ENCODE data around the gene CDKL1. TPM values are rescaled to one million over a fixed set of nuclear protein-coding genes. Genes with fewer than 3 reads are reported as not detected.

CDKL1 gene
- polyA plus RNA-seq, 1 donor (not counting 4 experiments of a cell fraction or from before 2014, with no cell fraction given): 4.7 TPM

DNA sequence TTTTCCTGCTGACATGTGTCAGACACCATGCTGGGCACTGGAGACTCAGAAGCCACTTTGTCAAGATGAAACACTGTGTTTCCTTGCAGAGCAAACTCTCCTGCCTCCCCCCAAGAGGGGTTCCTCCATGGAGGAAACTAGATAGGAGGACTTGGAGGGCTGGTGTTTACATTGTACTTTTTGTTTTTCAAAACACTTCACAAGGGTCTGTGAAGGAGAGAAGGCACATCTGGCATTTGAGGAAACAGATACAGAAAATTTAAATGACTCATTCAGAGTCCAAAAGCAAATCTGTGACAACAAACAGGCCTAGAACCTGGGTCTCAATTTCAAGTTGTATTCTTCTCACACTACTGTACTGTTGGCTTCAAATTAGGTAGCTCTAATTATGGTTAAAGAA is 6.7 kb upstream of the CDKL1 start:
- Histone ChIP-seq H3K9ac (ENCODE audit: control insufficient read depth, extremely low read depth, insufficient read depth, low read length) (no peak overlapping the region), H4K20me1 (ENCODE audit: control insufficient read depth, extremely low read depth, insufficient read depth, low read length) (no peaks in the 10 kb centered on the region), H3K27ac (ENCODE audit: control insufficient read depth, insufficient read depth, low read length) (no peak overlapping the region), H3K4me2 (ENCODE audit: control insufficient read depth, extremely low read depth, insufficient read depth, low read depth, low read length) (no peak overlapping the region), H3K4me1 (ENCODE audit: control insufficient read depth, extremely low read depth, insufficient read depth, low read length) (no peaks in the 10 kb centered on the region), H2AFZ (ENCODE audit: control insufficient read depth, low read length) (no peak overlapping the region), H3K79me2 (ENCODE audit: control insufficient read depth, insufficient read depth, low read length) (no peaks in the 10 kb centered on the region), H3K36me3 (ENCODE audit: control insufficient read depth in 2 of 2, extremely low read depth in 1 of 2, insufficient read depth in 2 of 2, low read length in 2 of 2) (no peaks in the 10 kb centered on the region), H3K9me1 (ENCODE audit: control insufficient read depth, extremely low read depth, insufficient read depth, low read length) (no peaks in the 10 kb centered on the region), H3K9me3 (ENCODE audit: control insufficient read depth, low read depth, low read length) (no peaks in the 10 kb centered on the region), H3K27me3 (ENCODE audit: control insufficient read depth, extremely low read depth, insufficient read depth, low read length) (no peaks in the 10 kb centered on the region), H3K4me3 (ENCODE audit: control insufficient read depth in 2 of 3, extremely low read depth in 1 of 3, insufficient read depth in 2 of 3, low read depth in 1 of 3, low read length in 3 of 3) (no peak overlapping the region)
- DNase-seq (ENCODE audit: low read depth, low spot score) (no peak), FAIRE-seq (no peak)
- no peak for TF ChIP-seq EZH2 (IDR thresholded peaks at IDR 0.05; ENCODE audit: low read length)
- TF ChIP-seq, protein P1, sequence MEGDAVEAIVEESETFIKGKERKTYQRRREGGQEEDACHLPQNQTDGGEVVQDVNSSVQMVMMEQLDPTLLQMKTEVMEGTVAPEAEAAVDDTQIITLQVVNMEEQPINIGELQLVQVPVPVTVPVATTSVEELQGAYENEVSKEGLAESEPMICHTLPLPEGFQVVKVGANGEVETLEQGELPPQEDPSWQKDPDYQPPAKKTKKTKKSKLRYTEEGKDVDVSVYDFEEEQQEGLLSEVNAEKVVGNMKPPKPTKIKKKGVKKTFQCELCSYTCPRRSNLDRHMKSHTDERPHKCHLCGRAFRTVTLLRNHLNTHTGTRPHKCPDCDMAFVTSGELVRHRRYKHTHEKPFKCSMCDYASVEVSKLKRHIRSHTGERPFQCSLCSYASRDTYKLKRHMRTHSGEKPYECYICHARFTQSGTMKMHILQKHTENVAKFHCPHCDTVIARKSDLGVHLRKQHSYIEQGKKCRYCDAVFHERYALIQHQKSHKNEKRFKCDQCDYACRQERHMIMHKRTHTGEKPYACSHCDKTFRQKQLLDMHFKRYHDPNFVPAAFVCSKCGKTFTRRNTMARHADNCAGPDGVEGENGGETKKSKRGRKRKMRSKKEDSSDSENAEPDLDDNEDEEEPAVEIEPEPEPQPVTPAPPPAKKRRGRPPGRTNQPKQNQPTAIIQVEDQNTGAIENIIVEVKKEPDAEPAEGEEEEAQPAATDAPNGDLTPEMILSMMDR (optimal IDR thresholded peaks at IDR 0.05 in 1 of 3, IDR thresholded peaks at IDR 0.05 in 1 of 3, conservative IDR thresholded peaks at IDR 0.05 in 1 of 3; ENCODE audit: extremely low read depth in 1 of 3, insufficient read depth in 2 of 3, low read length in 3 of 3): no peak
- dilution Hi-C loops (cut with MboI; ENCODE audit: extremely low pct_ligation_motif_present, low sequenced_read_pairs): no loop called here

DNA sequence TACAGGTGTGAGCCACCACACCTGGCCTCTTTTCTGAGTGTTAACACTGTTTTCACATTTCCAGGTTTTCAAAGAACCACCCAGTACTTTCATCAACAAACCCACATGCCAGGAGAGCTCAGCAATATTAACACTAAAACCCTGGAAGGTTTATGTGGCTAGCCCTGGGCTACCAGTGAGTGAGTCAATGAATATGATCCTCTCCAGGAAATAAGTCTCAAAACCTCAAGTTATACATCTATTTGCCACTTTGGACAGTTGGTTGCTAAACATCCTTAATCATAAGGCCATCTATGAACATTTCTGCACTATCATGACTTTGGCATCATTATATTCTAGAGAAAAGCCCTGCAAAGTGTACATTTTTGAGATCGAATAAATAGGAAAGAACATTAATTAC is 6.3 kb upstream of the CDKL1 start:
- Histone ChIP-seq H4K20me1 (ENCODE audit: control insufficient read depth, extremely low read depth, insufficient read depth, low read length) (no peaks in the 10 kb centered on the region), H3K27ac (ENCODE audit: control insufficient read depth, insufficient read depth, low read length) (no peak overlapping the region), H2AFZ (ENCODE audit: control insufficient read depth, low read length) (no peak overlapping the region), H3K4me1 (ENCODE audit: control insufficient read depth, extremely low read depth, insufficient read depth, low read length) (no peaks in the 10 kb centered on the region), H3K36me3 (ENCODE audit: control insufficient read depth in 2 of 2, extremely low read depth in 1 of 2, insufficient read depth in 2 of 2, low read length in 2 of 2) (no peaks in the 10 kb centered on the region), H3K27me3 (ENCODE audit: control insufficient read depth, extremely low read depth, insufficient read depth, low read length) (no peaks in the 10 kb centered on the region), H3K9me3 (ENCODE audit: control insufficient read depth, low read depth, low read length) (no peaks in the 10 kb centered on the region), H3K9ac (ENCODE audit: control insufficient read depth, extremely low read depth, insufficient read depth, low read length) (no peak overlapping the region), H3K79me2 (ENCODE audit: control insufficient read depth, insufficient read depth, low read length) (no peaks in the 10 kb centered on the region), H3K4me3 (ENCODE audit: control insufficient read depth in 2 of 3, extremely low read depth in 1 of 3, insufficient read depth in 2 of 3, low read depth in 1 of 3, low read length in 3 of 3) (no peak overlapping the region), H3K9me1 (ENCODE audit: control insufficient read depth, extremely low read depth, insufficient read depth, low read length) (no peaks in the 10 kb centered on the region), H3K4me2 (ENCODE audit: control insufficient read depth, extremely low read depth, insufficient read depth, low read depth, low read length) (no peak overlapping the region)
- FAIRE-seq: peak; percentile 43
- DNase-seq (ENCODE audit: low read depth, low spot score): no peak
- TF ChIP-seq, protein P1 (optimal IDR thresholded peaks at IDR 0.05 in 1 of 3, IDR thresholded peaks at IDR 0.05 in 1 of 3, conservative IDR thresholded peaks at IDR 0.05 in 1 of 3; ENCODE audit: extremely low read depth in 1 of 3, insufficient read depth in 2 of 3, low read length in 3 of 3): no peak
- TF ChIP-seq EZH2 (IDR thresholded peaks at IDR 0.05; ENCODE audit: low read length): no peak
- dilution Hi-C loops (cut with MboI; ENCODE audit: extremely low pct_ligation_motif_present, low sequenced_read_pairs): no loop called here

Data from keratinocyte (primary cell).